ENCODE data around the gene LY6G6C. TPM values are rescaled to one million over a fixed set of nuclear protein-coding genes. Genes with fewer than 3 reads are reported as not detected.

Gene LY6G6C
- total RNA-seq, 1 experiment from 2014 or later: 2.1 TPM

DNA sequence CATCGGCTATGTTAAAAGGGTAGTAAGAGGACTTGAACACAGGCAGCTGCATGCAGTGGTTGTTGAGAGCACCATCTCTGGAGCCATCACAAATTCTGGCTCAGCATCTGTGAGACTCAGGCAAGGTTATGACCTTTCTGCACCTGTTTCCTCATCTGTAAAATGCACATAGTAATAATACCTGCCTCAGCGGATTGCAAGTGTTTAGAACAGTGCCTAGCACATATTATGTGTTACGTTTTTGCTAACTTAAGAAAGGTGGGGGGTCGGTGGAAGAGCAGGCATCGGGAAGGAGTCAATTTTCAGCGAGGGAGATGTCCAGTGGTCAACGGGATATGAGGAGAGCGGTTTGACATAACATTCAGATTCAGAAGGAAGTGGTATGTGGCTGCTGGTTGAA lies 43.6 kb downstream of the LY6G6C start:
- no peak overlapping the region for H3K4me2 ChIP-seq
- no peak for DNase-seq
- H4K20me1 ChIP-seq (ENCODE audit: insufficient read depth): no peaks in the 10 kb centered on the region
- no peak overlapping the region for H3K27ac ChIP-seq
- no peaks in the 10 kb centered on the region for H3K36me3 ChIP-seq (ENCODE audit: low read depth)
- H3K27me3 ChIP-seq (ENCODE audit: insufficient read depth, low read depth): no peaks in the 10 kb centered on the region
- H3K4me3 ChIP-seq: no peak overlapping the region
- intact Hi-C loops (cut with micrococcal nuclease; ENCODE audit: unreplicated experiment): no loop called here
- H3F3A ChIP-seq (ENCODE audit: insufficient read depth, low read depth): peaks cover 38% of the 10 kb centered on the region
- no peak overlapping the region for H2AFZ ChIP-seq
- peaks cover 17% of the 10 kb centered on the region for H3K4me1 ChIP-seq (replicated peaks; ENCODE audit: insufficient read depth)
- H3K9me2 ChIP-seq (ENCODE audit: insufficient read depth): no peaks in the 10 kb centered on the region
- H3K79me2 ChIP-seq (ENCODE audit: low read depth): no peaks in the 10 kb centered on the region
- TF ChIP-seq, protein P1, sequence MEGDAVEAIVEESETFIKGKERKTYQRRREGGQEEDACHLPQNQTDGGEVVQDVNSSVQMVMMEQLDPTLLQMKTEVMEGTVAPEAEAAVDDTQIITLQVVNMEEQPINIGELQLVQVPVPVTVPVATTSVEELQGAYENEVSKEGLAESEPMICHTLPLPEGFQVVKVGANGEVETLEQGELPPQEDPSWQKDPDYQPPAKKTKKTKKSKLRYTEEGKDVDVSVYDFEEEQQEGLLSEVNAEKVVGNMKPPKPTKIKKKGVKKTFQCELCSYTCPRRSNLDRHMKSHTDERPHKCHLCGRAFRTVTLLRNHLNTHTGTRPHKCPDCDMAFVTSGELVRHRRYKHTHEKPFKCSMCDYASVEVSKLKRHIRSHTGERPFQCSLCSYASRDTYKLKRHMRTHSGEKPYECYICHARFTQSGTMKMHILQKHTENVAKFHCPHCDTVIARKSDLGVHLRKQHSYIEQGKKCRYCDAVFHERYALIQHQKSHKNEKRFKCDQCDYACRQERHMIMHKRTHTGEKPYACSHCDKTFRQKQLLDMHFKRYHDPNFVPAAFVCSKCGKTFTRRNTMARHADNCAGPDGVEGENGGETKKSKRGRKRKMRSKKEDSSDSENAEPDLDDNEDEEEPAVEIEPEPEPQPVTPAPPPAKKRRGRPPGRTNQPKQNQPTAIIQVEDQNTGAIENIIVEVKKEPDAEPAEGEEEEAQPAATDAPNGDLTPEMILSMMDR (conservative IDR thresholded peaks at IDR 0.05): no peak
- TF ChIP-seq EZH2 (IDR thresholded peaks at IDR 0.05; ENCODE audit: low read depth): no peak
- BruUV-seq (replicated peaks): no TSS peak
- CTCF ChIA-PET: interaction anchor here (0.7 kb wide), 1 partner anchor 1520 kb away, joined by 4 read pairs; no protein-coding TSS in a partner anchor
- no peaks in the 10 kb centered on the region for H3K9me3 ChIP-seq (ENCODE audit: insufficient read depth, low read depth)
- POLR2A ChIA-PET (ENCODE audit: unreplicated experiment): no interaction called here

GRCh38 chr6:31676904-31677303 lies 44.6 kb downstream of the LY6G6C start:
- no TSS peak for BruUV-seq (replicated peaks)
- ChIA-PET POLR2A (ENCODE audit: unreplicated experiment) (no interaction called here), CTCF (interaction anchor here (0.6 kb wide), 1 partner anchor 212 kb away, joined by 3 read pairs; no protein-coding TSS in a partner anchor)
- Histone ChIP-seq H3F3A (ENCODE audit: insufficient read depth, low read depth) (peaks cover 44% of the 10 kb centered on the region), H3K4me2 (no peak overlapping the region), H3K9me2 (ENCODE audit: insufficient read depth) (no peaks in the 10 kb centered on the region), H2AFZ (no peak overlapping the region), H3K79me2 (ENCODE audit: low read depth) (no peaks in the 10 kb centered on the region), H3K4me1 (replicated peaks; ENCODE audit: insufficient read depth) (peaks cover 14% of the 10 kb centered on the region), H4K20me1 (ENCODE audit: insufficient read depth) (no peaks in the 10 kb centered on the region), H3K9me3 (ENCODE audit: insufficient read depth, low read depth) (no peaks in the 10 kb centered on the region), H3K27me3 (ENCODE audit: insufficient read depth, low read depth) (no peaks in the 10 kb centered on the region), H3K27ac (no peak overlapping the region), H3K4me3 (no peak overlapping the region), H3K36me3 (ENCODE audit: low read depth) (peaks cover 1% of the 10 kb centered on the region; the same call in 1 of the 2 replicates)
- no peak for TF ChIP-seq EZH2 (IDR thresholded peaks at IDR 0.05; ENCODE audit: low read depth)
- TF ChIP-seq, protein P1 (conservative IDR thresholded peaks at IDR 0.05): no peak
- intact Hi-C loops (cut with micrococcal nuclease; ENCODE audit: unreplicated experiment): no loop called here
- DNase-seq: no peak

DNA sequence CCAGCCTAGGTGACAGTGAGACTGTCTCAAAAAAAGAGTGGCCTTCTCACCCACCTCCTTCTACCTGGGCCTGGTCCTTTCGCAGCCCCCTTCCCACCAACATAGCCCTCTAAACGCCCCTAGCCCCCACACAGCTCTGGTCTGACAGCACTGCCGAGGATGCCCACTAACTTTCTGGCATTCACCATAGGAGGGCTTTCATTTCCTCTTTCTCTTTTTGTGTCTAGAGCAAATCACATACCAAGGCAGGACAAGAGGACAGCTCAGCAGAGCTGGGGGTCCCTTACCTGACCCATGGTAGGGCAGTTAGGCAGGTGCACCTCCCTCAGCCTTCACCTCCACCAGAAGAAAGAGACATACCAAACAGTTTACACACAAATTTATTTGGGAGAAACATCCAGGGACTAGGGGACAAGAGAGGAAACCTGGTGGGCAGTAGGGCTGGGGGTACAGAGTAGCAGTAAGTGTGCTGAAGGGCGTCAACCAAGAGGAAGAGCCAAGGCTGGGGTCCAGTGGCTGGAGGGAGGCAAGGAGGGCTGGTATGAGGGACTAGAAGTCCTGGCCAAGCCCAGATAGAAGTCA lies 45.1 kb downstream of the LY6G6C start:
- H3K27ac ChIP-seq: no peak overlapping the region
- H3F3A ChIP-seq (ENCODE audit: insufficient read depth, low read depth): peaks cover 41% of the 10 kb centered on the region; the same call in 1 of the 2 replicates
- no peaks in the 10 kb centered on the region for H3K9me3 ChIP-seq (ENCODE audit: insufficient read depth, low read depth)
- no peaks in the 10 kb centered on the region for H3K9me2 ChIP-seq (ENCODE audit: insufficient read depth)
- no peak overlapping the region for H3K4me3 ChIP-seq
- peaks cover 9% of the 10 kb centered on the region for H3K4me1 ChIP-seq (replicated peaks; ENCODE audit: insufficient read depth)
- intact Hi-C loops (cut with micrococcal nuclease; ENCODE audit: unreplicated experiment): no loop called here
- H4K20me1 ChIP-seq (ENCODE audit: insufficient read depth): no peaks in the 10 kb centered on the region
- peaks cover 4% of the 10 kb centered on the region; the same call in 1 of the 2 replicates for H3K36me3 ChIP-seq (ENCODE audit: low read depth)
- H3K4me2 ChIP-seq: no peak overlapping the region
- TF ChIP-seq EZH2 (IDR thresholded peaks at IDR 0.05; ENCODE audit: low read depth): no peak
- H3K27me3 ChIP-seq (ENCODE audit: insufficient read depth, low read depth): no peaks in the 10 kb centered on the region
- ChIA-PET POLR2A (ENCODE audit: unreplicated experiment) (no interaction called here), CTCF (interaction anchor here (0.6 kb wide), 1 partner anchor 212 kb away, joined by 3 read pairs; no protein-coding TSS in a partner anchor)
- no peak overlapping the region for H2AFZ ChIP-seq
- H3K79me2 ChIP-seq (ENCODE audit: low read depth): no peaks in the 10 kb centered on the region
- DNase-seq: no peak
- no TSS peak for BruUV-seq (replicated peaks)

All from PC-9 (cell line).